ENCODE data around the gene KCNE4.

- TF ChIP-seq POLR2A (IDR thresholded peaks at IDR 0.05; ENCODE audit: low read length) (no peak), GATA1 (IDR thresholded peaks at IDR 0.05; ENCODE audit: low read depth, low read length) (no peak)
Measured at GRCh38 chr2:223056701-223057418, 4.9 kb downstream of the KCNE4 start.
